Omental fat pad (tissue), 4 donors: ENCODE measurements around the gene MAP1A. TPM values are rescaled to one million over a fixed set of nuclear protein-coding genes. Genes with fewer than 3 reads are reported as not detected.
"Not testable (repeated sequence)": the region's sequence is repeated elsewhere in the genome, so short reads cannot be mapped to it uniquely, and the experiment has no call there.

Experiments
- ATAC-seq: fragments of 150-250 bp; one replicate; pipeline ENCODE4 v1.9.1; 2016; ENCODE audit warnings: mild to moderate bottlenecking, moderate library complexity; ENCODE audit not compliant: low FRiP score
- DNase-seq: peaks from one replicate; pipeline ENCODE4 v3.0.0-alpha.2; 2019; ENCODE audit warnings: low spot score
- CTCF ChIP-seq, 3 donors: fragments of 450-650 bp; IDR thresholded peaks; one replicate each; pipeline ENCODE4 v1.5.1; 2016 to 2017; ENCODE audit warnings: antibody characterized with exemption in 3 of 3, mild to moderate bottlenecking in 3 of 3, moderate library complexity in 2 of 3
- total RNA-seq, 4 donors: library from RNA; depleted of rRNA; stranded (reverse); fragments of >200 nt; gene quantifications; one replicate each; pipeline ENCODE4 v1.1.0, GENCODE V29; 2016

MAP1A gene
- total RNA-seq, 4 donors from 2014 or later, result 2.5 to 10.9 (median 5.3) TPM

GRCh38 chr15:43529141-43529540, 11.7 kb downstream of the MAP1A start:
- DNase-seq, result no peak
- no peak for TF ChIP-seq CTCF (IDR thresholded peaks at IDR 0.05)
- no peak for ATAC-seq

DNA sequence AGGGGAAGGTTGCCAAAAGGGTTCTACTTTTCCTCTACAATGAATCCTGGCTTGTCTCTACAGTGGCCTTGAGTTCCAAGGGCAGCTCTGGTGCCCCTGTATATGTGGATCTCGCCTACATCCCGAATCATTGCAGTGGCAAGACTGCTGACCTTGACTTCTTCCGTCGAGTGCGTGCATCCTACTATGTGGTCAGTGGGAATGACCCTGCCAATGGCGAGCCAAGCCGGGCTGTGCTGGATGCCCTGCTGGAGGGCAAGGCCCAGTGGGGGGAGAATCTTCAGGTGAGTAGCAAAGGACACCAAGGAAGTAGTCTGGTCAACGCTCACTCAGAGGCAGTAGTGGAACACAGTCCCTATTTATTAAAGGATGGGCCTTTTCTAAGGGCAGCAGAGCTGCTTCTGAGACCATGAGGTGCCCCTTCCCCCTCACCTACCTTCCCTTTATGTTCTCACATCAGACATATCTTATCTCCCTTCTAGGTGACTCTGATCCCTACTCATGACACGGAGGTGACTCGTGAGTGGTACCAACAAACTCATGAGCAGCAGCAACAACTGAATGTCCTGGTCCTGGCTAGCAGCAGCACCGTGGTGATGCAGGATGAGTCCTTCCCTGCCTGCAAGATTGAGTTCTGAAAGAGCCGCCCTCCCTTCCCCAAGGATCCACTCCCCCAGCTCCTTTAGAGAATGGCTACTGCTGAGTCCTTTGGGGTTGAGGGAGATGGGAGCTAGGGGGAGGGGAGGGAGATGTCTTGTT, 12.4 kb downstream of the MAP1A start:
- no peak for DNase-seq
- TF ChIP-seq CTCF (IDR thresholded peaks at IDR 0.05), result no peak
- ATAC-seq, result no peak

DNA sequence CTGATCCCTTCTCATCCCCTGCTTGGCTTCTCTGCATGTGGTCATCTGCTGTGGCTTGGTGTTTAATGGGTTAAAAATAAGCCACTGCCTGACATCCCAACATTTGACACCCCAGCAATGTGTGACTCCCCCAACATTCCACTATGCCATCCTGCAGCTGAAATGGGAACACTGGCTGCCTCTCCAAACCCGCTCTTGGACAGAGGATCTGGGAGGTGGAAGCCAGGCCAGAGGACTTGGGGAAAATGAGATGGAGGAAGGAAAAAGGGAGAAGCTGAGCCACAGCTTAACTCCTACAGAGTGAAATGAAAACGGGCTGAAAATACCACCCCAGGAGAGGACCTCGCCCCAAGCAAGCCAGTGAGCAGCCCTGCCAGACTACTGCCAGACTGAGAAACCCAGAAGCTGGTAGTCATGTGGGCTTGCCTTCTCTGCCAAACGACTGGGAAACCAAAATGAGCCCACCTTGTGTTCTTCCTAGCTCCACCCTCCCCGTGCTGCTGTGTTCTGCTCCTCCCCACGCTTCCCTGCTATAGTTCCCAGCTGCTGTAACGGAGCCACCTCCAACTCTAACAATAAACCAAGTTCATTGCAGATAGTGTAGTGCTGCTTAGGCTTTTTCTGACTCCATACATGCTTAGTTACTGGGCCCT, 13.7 kb downstream of the MAP1A start:
- TF ChIP-seq CTCF (IDR thresholded peaks at IDR 0.05), result no peak
- no peak for DNase-seq
- ATAC-seq, result no peak

DNA sequence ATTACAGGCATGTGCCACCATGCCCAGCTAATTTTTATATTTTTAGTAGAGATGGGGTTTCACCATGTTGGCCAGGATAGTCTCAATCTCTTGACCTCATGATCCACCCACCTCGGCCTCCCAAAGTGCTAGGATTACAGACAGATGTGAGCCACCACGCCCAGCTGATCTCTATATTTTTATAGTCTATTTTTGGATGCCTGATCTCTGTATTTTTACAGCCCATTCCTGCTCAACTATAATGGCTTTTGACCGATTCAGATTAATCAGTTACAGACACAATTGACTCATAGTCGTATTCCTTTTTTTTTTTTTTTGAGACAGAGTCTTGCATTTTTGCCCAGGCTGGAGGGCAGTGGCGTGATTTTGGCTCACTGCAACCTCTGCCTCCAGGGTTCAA, 15.4 kb downstream of the MAP1A start:
- not testable (repeated sequence) for DNase-seq, ATAC-seq

GRCh38 chr15:43534897-43535296, 17.5 kb downstream of the MAP1A start:
- no peak for DNase-seq
- no peak for TF ChIP-seq CTCF (IDR thresholded peaks at IDR 0.05)
- no peak for ATAC-seq

DNA sequence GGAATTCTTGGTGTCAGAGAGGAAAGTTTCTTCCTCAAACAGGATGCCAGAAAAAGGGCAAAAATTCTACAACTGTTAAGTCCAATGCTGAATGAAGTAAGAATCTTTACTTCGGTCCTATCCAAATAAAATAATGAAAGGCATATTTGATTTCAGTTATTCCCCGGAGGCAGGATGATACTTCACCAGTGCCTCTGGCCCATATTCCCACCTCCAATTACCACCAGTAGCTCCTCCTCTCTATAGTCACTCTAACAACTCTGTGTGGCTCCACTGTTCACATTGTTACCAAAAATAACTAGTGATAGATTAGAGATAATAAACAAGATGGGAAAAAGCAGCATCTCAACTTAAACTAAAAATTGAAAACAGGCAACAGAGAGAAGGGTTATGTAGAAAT, 20.7 kb downstream of the MAP1A start:
- DNase-seq (no peak), ATAC-seq (no peak)
- no peak for TF ChIP-seq CTCF (IDR thresholded peaks at IDR 0.05)

GRCh38 chr15:43541785-43542184, 24.4 kb downstream of the MAP1A start:
- no peak for TF ChIP-seq CTCF (IDR thresholded peaks at IDR 0.05)
- no peak for ATAC-seq
- no peak for DNase-seq
